H7 (cell line): ENCODE measurements around the gene PDLIM7. TPM values are rescaled to one million over a fixed set of nuclear protein-coding genes. Genes with fewer than 3 reads are reported as not detected.
"Not testable (repeated sequence)": the region's sequence is repeated elsewhere in the genome, so short reads cannot be mapped to it uniquely, and the experiment has no call there.

Experiments
- DNase-seq: peaks from one replicate; pipeline ENCODE4 v3.0.0; 2012
- H3K27me3 ChIP-seq: 2 replicates; pipeline ENCODE4 v1.6.0; 2011; ENCODE audit warnings: mild to moderate bottlenecking, low read length; ENCODE audit not compliant: control insufficient read depth, insufficient read depth
- H3K36me3 ChIP-seq: replicated peaks from 2 replicates; pipeline ENCODE4 v1.5.1; 2011; ENCODE audit warnings: low read length; ENCODE audit not compliant: control insufficient read depth, insufficient read depth
- H3K4me3 ChIP-seq: 2 replicates; pipeline ENCODE4 v1.5.1; 2011; ENCODE audit warnings: low read depth, mild to moderate bottlenecking, control low read depth, low read length, moderate library complexity; ENCODE audit not compliant: insufficient read depth
- total RNA-seq: library from RNA; depleted of rRNA; stranded (reverse); fragments of >200 nt; shearing (Covaris generic); gene quantifications from 2 replicates; pipeline ENCODE4 v1.2.3, GENCODE V29; 2014; rRNA removed

The PDLIM7 gene, protein sequence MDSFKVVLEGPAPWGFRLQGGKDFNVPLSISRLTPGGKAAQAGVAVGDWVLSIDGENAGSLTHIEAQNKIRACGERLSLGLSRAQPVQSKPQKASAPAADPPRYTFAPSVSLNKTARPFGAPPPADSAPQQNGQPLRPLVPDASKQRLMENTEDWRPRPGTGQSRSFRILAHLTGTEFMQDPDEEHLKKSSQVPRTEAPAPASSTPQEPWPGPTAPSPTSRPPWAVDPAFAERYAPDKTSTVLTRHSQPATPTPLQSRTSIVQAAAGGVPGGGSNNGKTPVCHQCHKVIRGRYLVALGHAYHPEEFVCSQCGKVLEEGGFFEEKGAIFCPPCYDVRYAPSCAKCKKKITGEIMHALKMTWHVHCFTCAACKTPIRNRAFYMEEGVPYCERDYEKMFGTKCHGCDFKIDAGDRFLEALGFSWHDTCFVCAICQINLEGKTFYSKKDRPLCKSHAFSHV
- total RNA-seq: 71.9 and 97.3 TPM in 2 replicates

DNA sequence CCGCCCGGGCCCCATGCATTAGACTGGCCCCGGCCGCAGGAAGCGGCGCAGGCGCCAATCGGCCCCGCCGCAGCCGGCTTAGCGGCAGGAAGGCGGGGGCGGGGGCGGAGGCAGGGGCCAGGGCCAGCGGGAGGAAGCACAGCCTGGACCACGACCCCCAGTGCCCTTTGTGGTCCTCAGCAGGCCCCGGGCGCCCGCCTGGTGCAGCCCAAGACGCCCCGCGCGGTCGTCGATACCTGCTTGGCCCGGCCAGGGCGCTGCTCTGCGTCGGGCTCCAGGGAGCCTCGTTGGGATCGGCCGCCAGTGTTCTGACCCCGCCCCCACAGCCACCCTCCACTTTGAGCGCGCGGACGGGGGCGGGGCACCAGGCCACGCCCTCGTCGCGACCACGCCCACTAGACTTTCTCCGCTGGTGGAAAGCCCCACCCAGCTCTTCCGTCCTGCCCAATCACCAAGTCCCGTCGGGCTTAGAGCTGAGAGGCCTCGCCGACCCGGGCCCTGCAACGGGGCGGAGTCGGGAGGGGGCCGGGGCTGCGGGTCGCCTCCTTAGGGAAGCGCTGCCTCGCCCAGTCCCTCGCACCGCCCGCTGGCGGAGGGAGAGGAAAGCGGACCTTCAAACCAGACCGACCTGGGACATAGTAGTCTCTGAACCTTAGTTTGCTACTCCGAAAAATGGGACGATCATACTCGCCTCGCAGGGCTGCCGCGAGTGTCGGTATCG is at the start of gene PDLIM7:
Gene PDLIM7 (minus strand): TSS at position 313 of the 721 bp plus-strand sequence. CDS start 1,092 bp downstream, outside the sequence.
- H3K36me3 ChIP-seq: peaks cover 13% of the 10 kb centered on the region
- peaks cover 11% of the 10 kb centered on the region for H3K27me3 ChIP-seq
- H3K4me3 ChIP-seq: peak within 1 kb of the TSS; percentile 87
- DNase-seq: peak; percentile 100

DNA sequence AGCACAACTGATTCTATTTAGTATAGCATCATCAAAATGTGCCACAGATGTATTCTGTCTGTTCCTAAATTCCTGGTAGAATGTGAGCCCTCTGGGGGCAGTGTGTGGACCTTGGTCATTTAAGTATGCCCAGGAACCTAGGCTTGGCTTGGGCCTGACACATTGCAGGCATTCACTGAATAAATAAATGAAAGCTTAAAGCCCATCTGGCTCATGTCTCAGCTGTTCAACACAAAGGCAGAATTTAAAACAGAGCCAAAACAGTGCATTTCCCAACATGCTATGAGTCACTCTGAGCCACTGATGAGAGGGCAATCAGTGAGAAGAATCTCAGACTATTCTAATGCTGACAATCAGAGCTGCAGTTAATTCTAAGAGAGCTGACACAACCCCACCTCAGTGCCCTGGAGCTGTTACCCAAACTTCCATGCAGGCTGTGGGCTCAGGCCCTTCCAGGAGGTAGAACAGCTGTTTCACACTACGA is 48.9 kb upstream of the PDLIM7 start:
- DNase-seq: no peak
- Histone ChIP-seq H3K36me3 (peaks cover 4% of the 10 kb centered on the region), H3K4me3 (no peak overlapping the region), H3K27me3 (no peaks in the 10 kb centered on the region)

DNA sequence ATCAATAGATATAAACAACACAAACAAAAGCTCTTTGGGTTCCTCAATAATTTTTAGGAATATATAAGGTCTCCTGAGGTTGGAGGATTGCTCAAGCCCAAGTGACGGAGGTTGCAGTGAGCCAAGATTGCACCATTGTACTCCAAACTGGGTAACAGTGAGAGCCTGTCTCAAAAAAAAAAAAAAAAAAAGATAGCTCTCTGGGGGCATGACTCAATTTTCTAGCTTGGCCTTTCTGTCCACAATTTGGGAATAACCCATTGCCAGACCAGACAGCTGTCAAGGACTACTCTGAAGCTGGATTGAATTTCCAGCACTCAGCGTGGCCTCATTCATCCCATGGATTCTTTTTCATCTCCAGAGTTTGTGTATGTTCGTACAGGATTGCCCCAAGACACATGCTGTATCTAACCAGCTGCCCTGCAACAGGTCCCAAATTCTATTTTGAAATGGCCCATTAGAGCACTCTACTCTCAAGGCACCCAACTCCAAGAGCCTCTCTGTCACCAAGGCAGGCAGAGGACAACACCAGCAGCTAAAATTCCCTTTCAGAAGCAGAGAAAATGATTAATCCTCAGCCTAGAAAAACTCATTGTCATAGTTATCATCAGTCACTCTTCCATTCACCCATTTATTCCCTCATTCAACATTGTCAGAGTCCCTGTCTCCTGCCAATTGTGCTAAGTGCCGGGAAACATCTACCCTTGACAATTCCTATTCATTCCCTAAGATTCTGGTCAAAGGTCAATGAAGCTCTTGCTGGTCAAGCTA is 48.3 kb upstream of the PDLIM7 start:
- DNase-seq: no peak
- Histone ChIP-seq H3K27me3 (no peaks in the 10 kb centered on the region), H3K4me3 (no peak overlapping the region), H3K36me3 (peaks cover 5% of the 10 kb centered on the region)

DNA sequence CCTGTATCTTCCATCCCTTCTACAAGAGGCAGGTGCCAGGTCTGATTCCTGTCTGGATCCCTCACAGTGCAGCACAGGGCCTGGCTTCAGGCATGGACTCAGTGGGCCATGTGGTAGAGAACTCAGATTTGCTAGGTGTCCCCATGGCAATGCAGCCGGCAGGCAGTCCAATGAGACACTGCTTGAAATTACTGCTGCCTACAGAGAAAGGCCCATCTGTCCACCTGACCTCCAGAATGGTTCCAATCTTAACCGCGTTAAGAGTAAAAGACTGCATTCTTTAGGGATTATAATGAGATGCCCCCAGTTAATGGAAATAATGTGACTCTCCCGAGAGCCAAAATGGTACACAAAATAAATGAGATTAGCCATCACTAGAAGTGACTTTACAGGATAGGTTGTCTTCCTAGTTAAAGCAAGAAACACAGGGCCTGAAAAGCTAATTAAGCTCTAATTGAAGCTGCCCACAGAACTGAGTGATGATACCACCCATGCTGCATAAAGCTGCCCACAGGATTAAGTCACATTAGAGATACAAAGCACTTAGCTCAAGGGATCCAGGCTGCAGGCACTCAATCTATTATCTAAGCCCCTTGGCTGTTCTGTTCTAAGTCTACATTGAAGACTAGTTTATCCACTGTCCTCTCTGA is 45.5 kb upstream of the PDLIM7 start:
- Histone ChIP-seq H3K27me3 (no peaks in the 10 kb centered on the region), H3K4me3 (no peak overlapping the region), H3K36me3 (peaks cover 12% of the 10 kb centered on the region)
- no peak for DNase-seq

DNA sequence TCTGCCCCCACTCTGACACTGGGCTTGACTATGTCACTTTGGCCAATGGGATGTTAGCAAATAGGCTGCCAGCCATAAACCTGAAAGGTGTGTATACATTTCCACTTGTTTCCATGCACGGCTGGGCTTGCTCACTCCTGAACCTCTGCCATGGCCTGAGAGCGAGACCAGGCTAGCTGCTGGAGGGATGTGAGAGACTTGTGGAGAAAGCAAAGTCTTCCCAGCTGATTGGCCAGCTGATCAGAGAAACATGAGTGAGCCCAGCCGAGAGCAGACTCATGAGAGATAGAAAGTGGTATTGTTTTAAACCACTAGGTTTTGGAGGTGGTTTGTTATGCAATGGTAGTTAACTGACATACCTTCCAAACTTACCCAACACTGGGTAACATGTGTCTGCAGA is 43.0 kb upstream of the PDLIM7 start:
- Histone ChIP-seq H3K36me3 (peaks cover 20% of the 10 kb centered on the region), H3K27me3 (no peaks in the 10 kb centered on the region), H3K4me3 (no peak overlapping the region)
- DNase-seq: no peak

DNA sequence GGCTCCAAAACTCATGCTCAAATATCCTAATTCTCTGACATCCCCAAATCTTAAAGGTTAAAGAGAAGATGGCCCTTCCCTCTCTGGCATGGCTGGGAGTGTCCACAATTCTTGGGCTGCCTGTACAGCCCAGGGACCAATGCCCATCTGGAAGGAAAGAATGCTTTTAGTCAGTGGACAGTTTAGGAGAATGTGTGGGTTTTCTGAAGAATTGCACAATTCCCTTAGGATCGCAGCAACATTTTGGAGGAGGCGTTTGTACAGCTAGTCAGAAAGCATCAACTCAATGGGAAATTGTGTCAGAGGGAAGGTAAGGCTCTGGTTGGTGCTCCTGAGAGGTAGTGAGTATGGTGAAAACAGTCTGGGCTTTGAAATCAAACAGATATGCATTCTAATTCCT is 42.0 kb upstream of the PDLIM7 start:
- H3K27me3 ChIP-seq: no peaks in the 10 kb centered on the region
- no peak for DNase-seq
- no peak overlapping the region for H3K4me3 ChIP-seq
- H3K36me3 ChIP-seq: peaks cover 21% of the 10 kb centered on the region

DNA sequence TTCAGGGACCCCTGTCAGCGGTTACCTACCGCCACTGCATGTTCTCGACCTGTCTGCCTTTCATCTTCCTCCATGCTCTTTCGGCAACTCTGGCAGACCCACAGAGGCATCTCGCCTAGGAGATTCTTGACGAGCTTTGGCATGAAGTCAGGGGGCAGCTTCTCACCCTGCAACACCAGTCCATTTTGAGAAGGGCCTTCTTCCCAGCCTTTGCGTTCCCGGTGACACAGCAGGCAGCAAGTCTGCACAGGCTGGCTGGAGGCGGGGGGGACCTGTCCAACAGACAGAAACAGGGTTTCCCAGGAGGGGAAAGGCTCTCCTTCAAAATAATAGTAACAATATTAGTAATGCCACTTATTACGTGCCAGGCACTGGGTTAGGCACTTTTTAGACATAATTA is 41.5 kb upstream of the PDLIM7 start:
- no peak overlapping the region for H3K4me3 ChIP-seq
- DNase-seq: no peak
- peaks cover 21% of the 10 kb centered on the region for H3K36me3 ChIP-seq
- H3K27me3 ChIP-seq: no peaks in the 10 kb centered on the region

DNA sequence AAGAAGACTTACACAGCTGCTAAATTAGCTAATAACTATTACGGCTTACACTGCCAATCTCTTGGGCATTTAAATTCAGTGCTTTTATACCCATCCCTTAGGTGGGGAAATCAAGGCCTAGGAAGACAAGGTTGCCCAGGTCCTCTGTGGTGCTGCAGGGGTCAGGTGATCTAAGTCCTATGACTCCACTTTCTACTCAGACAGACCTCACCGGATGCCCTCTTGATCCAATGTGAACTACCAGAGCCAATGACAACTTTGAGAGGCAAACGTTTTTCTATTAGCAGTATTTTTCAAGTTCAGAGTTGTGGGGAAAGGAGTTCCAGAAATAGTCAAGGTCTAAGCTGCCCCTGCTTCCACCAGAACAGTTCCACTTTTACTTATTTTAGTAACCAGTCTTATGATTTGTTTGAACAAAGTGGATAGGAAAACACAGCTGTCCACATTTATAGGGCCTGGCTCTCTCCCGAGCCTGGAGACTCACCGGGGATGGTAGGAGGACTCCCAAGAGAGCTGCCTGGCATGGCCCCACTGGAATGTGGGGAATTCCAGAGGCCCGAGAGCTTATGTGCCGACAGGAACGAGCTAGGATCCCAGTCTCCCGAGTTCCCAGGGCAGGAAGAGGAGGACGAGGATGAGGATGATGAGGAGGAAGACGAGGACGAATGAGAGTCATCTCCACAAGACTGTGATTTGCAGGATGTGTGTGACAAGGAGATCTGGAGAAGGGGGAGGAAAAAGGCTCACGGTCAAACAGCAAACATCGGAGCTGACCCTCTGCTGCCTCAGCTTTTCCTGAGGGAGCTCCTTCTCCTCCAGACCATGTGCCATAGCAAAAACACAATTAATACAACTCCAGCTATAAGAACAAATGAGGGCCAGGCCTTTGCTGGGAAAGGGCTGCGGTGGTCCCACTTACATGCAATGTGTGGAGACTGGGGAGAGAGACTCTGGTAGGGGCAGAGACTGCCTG is 40.3 kb upstream of the PDLIM7 start:
- peak; percentile 77 for DNase-seq
- Histone ChIP-seq H3K27me3 (no peaks in the 10 kb centered on the region), H3K36me3 (peaks cover 25% of the 10 kb centered on the region), H3K4me3 (no peak overlapping the region)

DNA sequence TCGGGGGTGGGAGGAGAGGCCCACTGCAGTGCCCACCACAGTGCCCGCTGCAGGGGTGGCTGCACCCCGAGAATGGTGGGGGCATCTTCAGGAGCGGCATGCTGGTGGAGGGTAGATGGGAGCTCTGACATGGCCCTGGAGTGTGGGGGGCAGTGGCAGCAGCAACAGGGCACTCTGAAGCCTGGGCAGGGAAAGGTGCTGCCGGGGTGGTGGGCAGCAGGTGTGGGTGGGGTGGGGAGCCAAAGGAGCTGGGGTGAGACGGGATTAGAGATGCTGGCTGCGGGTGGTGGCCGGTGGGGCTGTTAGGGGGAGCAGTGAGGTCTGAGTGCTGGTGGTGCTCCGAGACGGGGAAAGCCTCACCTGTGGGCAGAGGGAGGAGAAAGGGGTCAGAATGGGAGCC is 39.0 kb upstream of the PDLIM7 start:
- Histone ChIP-seq H3K4me3 (no peak overlapping the region), H3K36me3 (peaks cover 36% of the 10 kb centered on the region), H3K27me3 (no peaks in the 10 kb centered on the region)
- DNase-seq: no peak

DNA sequence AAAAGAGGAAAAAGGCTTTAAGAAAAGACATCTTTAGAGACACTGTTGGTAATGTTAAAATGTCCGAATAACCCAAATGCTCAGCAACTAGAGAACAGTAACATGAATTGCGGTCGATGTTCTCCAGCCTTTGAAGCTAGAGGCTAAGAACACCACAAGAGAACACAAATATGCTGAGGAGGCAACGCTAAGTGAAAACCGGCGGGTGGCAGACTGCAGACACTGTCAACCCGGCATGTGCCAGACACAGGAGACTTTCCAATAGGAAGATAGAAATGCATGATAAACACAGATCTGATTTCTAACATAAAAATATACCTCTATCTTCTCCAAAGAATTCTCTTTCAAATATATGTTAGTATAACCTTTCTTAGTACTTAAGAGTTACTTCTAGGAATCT is 37.7 kb upstream of the PDLIM7 start:
- Histone ChIP-seq H3K4me3 (no peak overlapping the region), H3K36me3 (peaks cover 41% of the 10 kb centered on the region), H3K27me3 (no peaks in the 10 kb centered on the region)
- DNase-seq: no peak

DNA sequence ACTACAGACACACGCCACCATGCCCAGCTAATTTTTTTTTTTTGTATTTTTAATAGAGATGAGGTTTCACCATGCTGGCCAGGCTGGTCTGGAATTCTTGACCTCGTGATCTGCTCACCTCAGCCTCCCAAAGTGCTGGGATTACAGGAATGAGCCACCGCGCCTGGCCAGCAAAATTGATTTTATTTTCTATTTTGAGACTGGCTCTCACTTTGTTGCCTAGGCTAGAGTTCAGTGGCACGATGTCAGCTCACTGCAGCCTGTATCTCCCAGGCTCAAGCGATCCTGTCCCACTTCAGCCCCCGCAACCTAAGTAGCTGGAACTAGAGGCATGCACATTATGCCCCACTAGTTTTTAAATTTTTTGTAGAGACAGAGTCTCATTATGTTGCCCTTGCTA is 37.0 kb upstream of the PDLIM7 start:
- not testable (repeated sequence) for H3K4me3 ChIP-seq, H3K27me3 ChIP-seq, DNase-seq
- peaks cover 48% of the 10 kb centered on the region for H3K36me3 ChIP-seq

DNA sequence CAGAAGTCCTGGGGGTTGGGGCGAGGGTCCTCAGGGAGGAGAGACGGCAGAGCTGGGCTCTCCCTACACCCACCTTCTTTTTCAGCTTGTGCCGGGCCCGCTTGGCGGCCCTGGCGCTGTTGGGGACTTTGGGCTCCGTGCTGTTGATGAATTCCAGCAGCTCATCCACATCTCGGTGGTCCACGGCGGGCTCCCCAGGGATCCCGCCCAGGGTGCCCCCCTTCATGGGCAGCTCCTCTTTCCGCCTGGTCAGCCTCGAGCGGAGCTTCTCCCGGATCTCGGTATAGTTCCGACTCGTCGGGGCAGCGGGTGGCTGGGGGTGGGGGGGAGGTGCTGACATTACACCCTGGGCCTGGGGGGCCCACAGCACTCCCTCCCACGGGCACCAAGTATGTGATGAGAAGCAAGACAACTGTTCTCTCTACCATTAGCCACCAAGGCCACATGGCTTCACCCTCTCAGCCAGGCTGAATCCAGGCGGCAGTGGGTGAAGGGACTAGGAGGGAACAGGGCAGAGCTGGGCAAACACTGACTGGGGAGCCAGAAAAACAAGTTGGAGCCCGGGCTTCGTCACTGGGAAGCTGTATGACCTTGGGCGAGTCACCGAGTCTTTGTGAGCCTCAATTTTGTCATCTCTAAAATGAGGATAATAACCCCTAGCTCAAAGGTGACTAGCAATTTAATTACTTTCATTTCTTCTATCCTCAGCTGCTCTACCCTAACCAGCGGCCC is 34.0 kb upstream of the PDLIM7 start:
- no peak for DNase-seq
- H3K4me3 ChIP-seq: no peak overlapping the region
- no peaks in the 10 kb centered on the region for H3K27me3 ChIP-seq
- H3K36me3 ChIP-seq: peaks cover 48% of the 10 kb centered on the region

DNA sequence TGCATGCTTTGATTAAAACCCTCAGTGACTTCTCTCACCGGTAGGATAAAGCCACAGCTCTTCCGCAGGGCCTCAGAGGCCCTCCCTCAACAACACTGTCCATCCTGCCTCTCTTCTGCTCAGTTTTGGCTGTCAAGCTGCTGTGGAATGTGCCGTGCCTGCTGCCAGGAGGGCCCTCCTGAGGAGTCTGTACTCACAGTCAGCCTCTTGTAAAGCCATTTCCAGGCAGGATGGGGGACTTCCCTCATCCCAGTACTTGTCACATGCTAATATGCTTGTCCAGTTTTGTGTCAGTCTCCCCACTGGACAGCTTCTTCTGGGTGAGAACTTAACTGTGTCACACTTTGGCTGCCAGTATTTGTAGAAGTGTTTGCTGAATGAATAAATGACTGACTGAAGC is 33.2 kb upstream of the PDLIM7 start:
- no peak for DNase-seq
- Histone ChIP-seq H3K4me3 (no peak overlapping the region), H3K27me3 (no peaks in the 10 kb centered on the region), H3K36me3 (peaks cover 51% of the 10 kb centered on the region)
